CD4-positive, alpha-beta T cell (primary cell): ENCODE results near the gene ZNF888. TPM values are rescaled to one million over a fixed set of nuclear protein-coding genes. Genes with fewer than 3 reads are reported as not detected.
"Not testable (repeated sequence)": the region's sequence is repeated elsewhere in the genome, so short reads cannot be mapped to it uniquely, and the experiment has no call there.

Experiments
- ATAC-seq: fragments of 200-7000 bp; cut with Tn5 transposase; one replicate; pipeline ENCODE4 v1.10.0; 2022; ENCODE audit warnings: mild to moderate bottlenecking; ENCODE audit not compliant: poor library complexity
- CTCF ChIA-PET: fragments of 350-600 bp; sonication (Branson Sonifier 250); formaldehyde crosslinking; loops from one replicate; lab custom pipeline; 2021; ENCODE audit warnings: antibody characterized with exemption, inconsistent platforms; lab: Charles Lee
- POLR2A ChIA-PET: fragments of 350-600 bp; sonication (Branson Sonifier 250); formaldehyde crosslinking; loops from one replicate; lab custom pipeline; 2021; ENCODE audit warnings: antibody characterized with exemption, inconsistent platforms; lab: Charles Lee
- DNase-seq, 14 experiments: peaks; one replicate each; pipeline ENCODE4 v3.0.0-alpha.2; 2013 to 2020; ENCODE audit warnings: mixed read lengths in 2 of 14
- H3K27ac ChIP-seq, 2 donors: one replicate each; pipeline versions ENCODE4 v1.5.1 to v1.7.0; 2013; ENCODE audit warnings: low read length in 2 of 2, low read depth in 1 of 2, mild to moderate bottlenecking in 1 of 2
- H3K27me3 ChIP-seq, 2 experiments: 1 replicate in 1 of 2; 2 replicates in 1 of 2; pipeline versions ENCODE4 v1.6.1 to v1.7.0; 2013; ENCODE audit warnings: low read length in 2 of 2, control low read depth in 1 of 2, mild to moderate bottlenecking in 1 of 2, moderate library complexity in 1 of 2; ENCODE audit not compliant: insufficient read depth in 2 of 2, control insufficient read depth in 1 of 2
- H3K36me3 ChIP-seq: one replicate; pipeline ENCODE4 v1.6.1; 2013; ENCODE audit warnings: low read length, control low read depth; ENCODE audit not compliant: insufficient read depth
- H3K4me1 ChIP-seq: one replicate; pipeline ENCODE4 v1.6.1; 2013; ENCODE audit warnings: low read length, control low read depth; ENCODE audit not compliant: insufficient read depth
- H3K4me3 ChIP-seq: one replicate; pipeline ENCODE4 v1.5.1; 2013; ENCODE audit warnings: mild to moderate bottlenecking, low read length, moderate library complexity
- H3K9me3 ChIP-seq, 2 experiments: 1 replicate in 1 of 2; 2 replicates in 1 of 2; pipeline versions ENCODE4 v1.6.1 to v1.7.0; 2013; ENCODE audit warnings: low read length in 2 of 2, mild to moderate bottlenecking in 2 of 2, control low read depth in 1 of 2, moderate library complexity in 1 of 2; ENCODE audit not compliant: control insufficient read depth in 1 of 2, insufficient read depth in 1 of 2
- H3K27ac Mint-ChIP-seq: one replicate; pipeline ENCODE4 v1.8.0; 2020; ENCODE audit warnings: mixed read lengths
- H3K27me3 Mint-ChIP-seq: one replicate; pipeline ENCODE4 v1.8.0; 2021; ENCODE audit warnings: mixed read lengths
- H3K36me3 Mint-ChIP-seq: one replicate; pipeline ENCODE4 v1.8.0; 2021; ENCODE audit warnings: low read depth, mixed read lengths
- H3K4me1 Mint-ChIP-seq: one replicate; pipeline ENCODE4 v1.8.0; 2021; ENCODE audit warnings: low read depth, mixed read lengths
- H3K4me3 Mint-ChIP-seq: one replicate; pipeline ENCODE4 v1.8.0; 2020; ENCODE audit warnings: mild to moderate bottlenecking, mixed read lengths
- H3K9me3 Mint-ChIP-seq: one replicate; pipeline ENCODE4 v1.8.0; 2020; ENCODE audit warnings: mixed read lengths
- intact Hi-C, 2 experiments: fragments of 100-400 bp; cut with DNase I in 1 of 2; cut with micrococcal nuclease in 1 of 2; formaldehyde crosslinking; loops; one replicate each; pipeline versions ENCODE4 v1.15.1 to v1.9.0; 2023 to 2025; cut with DNase I, micrococcal nuclease
- total RNA-seq, 174 experiments: library from RNA in 2 of 174; stranded (reverse) in 2 of 174; gene quantifications; one replicate each; pipeline ENCODE4 v1.2.3 and lab custom pipeline; 2021 to 2026
- TF ChIP-seq, protein P1 (sequence below): fragments of 200-600 bp; IDR thresholded peaks from one replicate; pipeline ENCODE4 v1.8.0; 2022; ENCODE audit warnings: antibody characterized with exemption, mild to moderate bottlenecking

Gene ZNF888
- total RNA-seq, 2 experiments from 2014 or later: 2.5 to 3.0 TPM

DNA sequence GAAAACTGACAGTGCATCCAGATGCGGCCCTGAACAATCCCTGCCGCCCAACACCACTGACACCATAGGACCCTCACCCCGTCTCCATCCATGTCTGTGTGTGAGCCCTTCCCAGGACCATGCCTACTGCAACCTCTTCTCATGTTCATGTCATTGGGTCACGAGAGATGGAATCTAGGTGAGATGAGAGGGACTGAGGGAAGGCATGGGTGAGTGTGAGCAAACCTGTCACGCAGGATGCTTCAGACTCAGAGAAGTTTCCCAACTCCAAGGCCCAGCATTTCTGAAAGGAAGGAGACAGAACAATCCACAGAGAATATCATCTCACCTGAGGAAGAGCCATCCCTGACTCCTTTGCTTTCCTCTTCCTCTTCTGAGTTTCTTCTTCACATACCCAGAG lies 5.7 kb downstream of the ZNF888 start:
- Histone ChIP-seq H3K9me3 (peaks cover 0 to 17% of the 10 kb centered on the region in 2 experiments), H3K27ac (no peak overlapping the region), H3K36me3 (peaks cover 8% of the 10 kb centered on the region), H3K4me1 (peaks cover 5% of the 10 kb centered on the region), H3K27me3 (peaks cover 0 to 2% of the 10 kb centered on the region in 2 experiments), H3K4me3 (no peak overlapping the region)
- ATAC-seq: no peak
- H3K4me3 Mint-ChIP-seq: peak overlapping the region; percentile 9
- no peaks in the 10 kb centered on the region for H3K9me3 Mint-ChIP-seq
- no peaks in the 10 kb centered on the region for H3K27me3 Mint-ChIP-seq
- TF ChIP-seq, protein P1, sequence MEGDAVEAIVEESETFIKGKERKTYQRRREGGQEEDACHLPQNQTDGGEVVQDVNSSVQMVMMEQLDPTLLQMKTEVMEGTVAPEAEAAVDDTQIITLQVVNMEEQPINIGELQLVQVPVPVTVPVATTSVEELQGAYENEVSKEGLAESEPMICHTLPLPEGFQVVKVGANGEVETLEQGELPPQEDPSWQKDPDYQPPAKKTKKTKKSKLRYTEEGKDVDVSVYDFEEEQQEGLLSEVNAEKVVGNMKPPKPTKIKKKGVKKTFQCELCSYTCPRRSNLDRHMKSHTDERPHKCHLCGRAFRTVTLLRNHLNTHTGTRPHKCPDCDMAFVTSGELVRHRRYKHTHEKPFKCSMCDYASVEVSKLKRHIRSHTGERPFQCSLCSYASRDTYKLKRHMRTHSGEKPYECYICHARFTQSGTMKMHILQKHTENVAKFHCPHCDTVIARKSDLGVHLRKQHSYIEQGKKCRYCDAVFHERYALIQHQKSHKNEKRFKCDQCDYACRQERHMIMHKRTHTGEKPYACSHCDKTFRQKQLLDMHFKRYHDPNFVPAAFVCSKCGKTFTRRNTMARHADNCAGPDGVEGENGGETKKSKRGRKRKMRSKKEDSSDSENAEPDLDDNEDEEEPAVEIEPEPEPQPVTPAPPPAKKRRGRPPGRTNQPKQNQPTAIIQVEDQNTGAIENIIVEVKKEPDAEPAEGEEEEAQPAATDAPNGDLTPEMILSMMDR: no peak
- no peak overlapping the region for H3K27ac Mint-ChIP-seq
- ChIA-PET POLR2A (no interaction called here), CTCF (no interaction called here)
- peaks cover 66% of the 10 kb centered on the region for H3K36me3 Mint-ChIP-seq
- no peak for DNase-seq
- intact Hi-C loops: no loop called here
- peaks cover 18% of the 10 kb centered on the region for H3K4me1 Mint-ChIP-seq

DNA sequence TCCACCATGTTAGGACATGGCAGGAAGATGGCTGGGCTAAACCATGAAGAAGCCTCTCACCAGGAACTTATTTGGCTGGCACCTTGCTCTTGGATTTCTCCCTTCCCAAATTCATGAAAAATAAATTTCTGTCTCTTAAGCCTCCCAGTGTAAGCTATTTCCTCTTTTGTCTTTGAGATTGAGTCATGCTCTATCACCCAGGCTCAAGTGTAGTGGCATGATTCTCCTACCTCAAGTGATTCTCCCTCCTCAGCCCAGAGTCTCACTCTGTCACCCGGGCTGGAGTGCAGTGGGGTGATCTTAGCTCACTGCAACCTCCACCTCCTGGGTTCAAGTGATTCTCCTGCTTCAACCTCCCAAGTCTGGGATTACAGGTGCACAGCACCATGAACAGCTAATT lies 12.6 kb downstream of the ZNF888 start:
- Histone ChIP-seq H3K4me1 (no peaks in the 10 kb centered on the region), H3K36me3 (peaks cover 28% of the 10 kb centered on the region), H3K27ac (no peak overlapping the region), H3K4me3 (no peak overlapping the region), H3K9me3 (peaks cover 33 to 49% of the 10 kb centered on the region in 2 experiments), H3K27me3 (no peaks in the 10 kb centered on the region)
- H3K27me3 Mint-ChIP-seq: no peaks in the 10 kb centered on the region
- DNase-seq (no peak), ATAC-seq (no peak)
- POLR2A ChIA-PET: no interaction called here
- intact Hi-C loops: no loop called here
- H3K9me3 Mint-ChIP-seq: peaks cover 25% of the 10 kb centered on the region
- CTCF ChIA-PET: no interaction called here
- peaks cover 84% of the 10 kb centered on the region for H3K36me3 Mint-ChIP-seq
- TF ChIP-seq, protein P1: no peak
- no peak overlapping the region for H3K27ac Mint-ChIP-seq
- no peaks in the 10 kb centered on the region for H3K4me1 Mint-ChIP-seq
- no peak overlapping the region for H3K4me3 Mint-ChIP-seq

DNA sequence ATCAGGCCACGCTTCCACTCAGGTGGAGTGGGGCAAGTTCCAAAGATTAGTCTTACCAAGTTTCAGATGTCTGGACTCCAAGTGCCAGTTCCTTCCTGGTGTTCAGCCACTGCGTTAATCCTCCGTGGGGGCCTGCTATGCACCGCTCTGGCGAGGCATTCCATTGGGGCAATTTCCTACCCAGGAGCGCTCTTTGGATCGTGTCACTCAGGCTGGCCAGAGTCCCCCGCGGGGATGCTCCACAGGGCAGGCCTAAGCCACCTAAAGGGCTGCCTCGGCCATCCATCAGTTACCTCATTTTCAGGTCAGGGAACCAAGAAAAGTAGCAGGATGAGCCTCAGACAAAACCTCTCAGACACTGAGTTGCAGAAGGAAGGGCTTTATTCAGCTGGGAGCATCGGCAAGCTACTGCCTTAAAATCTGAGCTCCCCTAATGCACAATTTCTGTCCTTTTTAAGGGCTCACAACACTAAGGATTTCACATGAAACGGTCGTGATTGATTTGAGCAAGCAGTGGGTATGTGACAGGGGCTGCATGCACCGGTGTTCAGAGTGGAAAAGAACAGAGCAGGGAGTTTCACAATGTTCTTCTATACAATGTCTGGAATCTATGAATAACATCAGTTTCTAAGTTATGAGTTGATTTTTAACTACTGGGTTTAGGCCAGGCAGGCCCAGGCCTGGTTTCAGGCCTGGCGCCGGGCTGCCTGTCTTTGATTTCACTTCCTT lies 19.0 kb downstream of the ZNF888 start:
- Histone ChIP-seq H3K9me3 (peaks cover 22 to 25% of the 10 kb centered on the region in 2 experiments), H3K36me3 (peaks cover 13% of the 10 kb centered on the region)
- Mint-ChIP-seq H3K36me3 (peaks cover 39% of the 10 kb centered on the region), H3K9me3 (peaks cover 21% of the 10 kb centered on the region)
- H3K27me3 ChIP-seq, ATAC-seq, H3K4me3 Mint-ChIP-seq, POLR2A ChIA-PET, H3K27me3 Mint-ChIP-seq, H3K27ac Mint-ChIP-seq, H3K4me1 ChIP-seq, H3K4me3 ChIP-seq, intact Hi-C loops, CTCF ChIA-PET, H3K27ac ChIP-seq, H3K4me1 Mint-ChIP-seq, DNase-seq: not testable (repeated sequence)

DNA sequence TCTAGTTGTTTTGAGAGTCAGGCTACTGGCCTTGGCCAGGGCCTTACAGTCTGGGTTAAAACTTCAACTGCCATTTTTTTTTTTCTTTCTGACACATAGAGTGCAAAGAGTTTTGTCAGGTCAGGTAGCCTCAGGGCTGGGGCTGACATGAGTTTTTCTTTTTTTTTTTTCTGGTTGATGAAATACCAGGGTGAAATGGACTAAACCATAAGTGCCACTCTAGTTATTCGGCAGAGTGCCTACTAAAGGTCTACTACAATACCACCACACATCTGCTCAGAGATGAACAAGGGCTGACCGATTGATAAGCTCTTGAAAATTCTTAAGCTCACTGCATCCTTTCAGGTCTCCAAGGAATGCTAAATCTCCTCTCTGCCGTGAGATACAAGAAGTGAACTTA lies 21.4 kb downstream of the ZNF888 start:
- H3K9me3 Mint-ChIP-seq: peaks cover 10% of the 10 kb centered on the region
- CTCF ChIA-PET: no interaction called here
- H3K27me3 ChIP-seq: no peaks in the 10 kb centered on the region
- no peaks in the 10 kb centered on the region for H3K36me3 ChIP-seq
- DNase-seq (no peak), ATAC-seq (no peak)
- peaks cover 29% of the 10 kb centered on the region for H3K36me3 Mint-ChIP-seq
- H3K4me1 ChIP-seq: peaks cover 10% of the 10 kb centered on the region
- H3K27me3 Mint-ChIP-seq: no peaks in the 10 kb centered on the region
- no peak overlapping the region for H3K27ac ChIP-seq
- TF ChIP-seq, protein P1: no peak
- POLR2A ChIA-PET: no interaction called here
- peaks cover 19% of the 10 kb centered on the region for H3K4me1 Mint-ChIP-seq
- peaks cover 2 to 37% of the 10 kb centered on the region in 2 experiments for H3K9me3 ChIP-seq
- H3K4me3 ChIP-seq: no peak overlapping the region
- H3K4me3 Mint-ChIP-seq: no peak overlapping the region
- H3K27ac Mint-ChIP-seq: no peak overlapping the region
- intact Hi-C loops: no loop called here

DNA sequence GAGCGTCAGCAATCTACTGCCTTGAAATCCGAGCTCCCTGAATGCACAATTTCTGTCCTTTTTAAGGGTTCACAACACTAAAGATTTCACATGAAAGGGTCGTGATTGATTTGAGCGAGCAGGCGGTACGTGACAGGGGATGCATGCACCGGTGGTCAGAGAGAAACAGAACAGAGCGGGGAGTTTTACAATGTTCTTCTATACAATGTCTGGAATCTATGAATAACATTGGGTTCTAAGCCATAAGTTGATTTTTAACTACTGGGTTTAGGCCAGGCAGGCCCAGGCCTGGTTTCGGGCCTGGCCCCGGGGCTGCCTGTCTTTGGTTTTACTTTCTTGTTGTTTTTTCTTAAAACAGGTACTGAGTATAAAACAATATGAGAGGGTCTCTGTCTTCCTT lies 24.6 kb downstream of the ZNF888 start:
- H3K27me3 Mint-ChIP-seq, H3K27me3 ChIP-seq, H3K36me3 ChIP-seq, CTCF ChIA-PET, H3K4me3 ChIP-seq, H3K9me3 Mint-ChIP-seq, H3K27ac ChIP-seq, DNase-seq, ATAC-seq: not testable (repeated sequence)
- intact Hi-C loops: loop anchor here (5.0 to 10.0 kb wide), 4 partner anchors 36 to 991 kb away; partner anchors contain the start of genes ZNF649 (in 1 of the 2) and ZNF816 (in 1 of the 2)
- POLR2A ChIA-PET: interaction anchor here (0.8 to 1.9 kb wide), 3 partner anchors 23 to 1239 kb away, joined by 3 to 7 read pairs (median 4); partner anchors contain the start of genes CNOT3 and ZNF816
- H3K36me3 Mint-ChIP-seq: peaks cover 35% of the 10 kb centered on the region
- H3K4me1 ChIP-seq: peaks cover 16% of the 10 kb centered on the region
- H3K27ac Mint-ChIP-seq: peak overlapping the region; percentile 71
- H3K9me3 ChIP-seq: peaks cover 0 to 38% of the 10 kb centered on the region in 2 experiments
- H3K4me1 Mint-ChIP-seq: peaks cover 29% of the 10 kb centered on the region
- peak overlapping the region; percentile 84 for H3K4me3 Mint-ChIP-seq
